Measurements from ENCODE around the gene SPTSSA. TPM values are rescaled to one million over a fixed set of nuclear protein-coding genes. Genes with fewer than 3 reads are reported as not detected.

Gene SPTSSA
- total RNA-seq, 1 donor from 2014 or later = 26.6 TPM

DNA sequence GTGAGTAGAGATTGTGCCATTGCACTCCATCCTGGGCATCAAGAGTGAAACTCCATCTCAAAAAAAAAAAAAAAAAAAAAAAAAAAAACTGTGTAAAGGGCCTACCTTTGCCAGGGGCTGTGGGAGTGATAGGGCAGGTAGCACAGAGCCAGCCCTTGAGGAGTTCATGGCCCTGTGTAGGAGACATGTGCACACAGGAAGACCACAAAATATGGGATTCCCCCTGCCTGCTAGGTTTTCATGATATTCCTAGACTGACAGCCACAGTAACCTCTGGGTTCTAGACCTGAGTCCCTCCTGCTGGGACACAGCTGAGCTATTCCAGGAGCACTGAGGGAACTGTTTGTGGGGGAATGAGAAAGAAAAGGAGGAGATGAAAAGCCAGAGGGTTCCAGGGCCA lies 8.3 kb upstream of the SPTSSA start:
- H3K36me3 ChIP-seq (ENCODE audit: insufficient read depth, low read length) = no peaks in the 10 kb centered on the region
- Mint-ChIP-seq H3K27me3 (ENCODE audit: low read depth, unreplicated experiment) (peaks cover 8% of the 10 kb centered on the region), H3K4me3 (ENCODE audit: unreplicated experiment) (no peak overlapping the region), H3K36me3 (ENCODE audit: low read depth, unreplicated experiment) (no peaks in the 10 kb centered on the region), H3K27ac (ENCODE audit: unreplicated experiment) (no peak overlapping the region), H3K4me1 (ENCODE audit: low read depth, unreplicated experiment) (peaks cover 5% of the 10 kb centered on the region), H3K9me3 (ENCODE audit: unreplicated experiment) (no peaks in the 10 kb centered on the region)
- H3K4me3 ChIP-seq (ENCODE audit: insufficient read depth, low read depth, low read length) = no peak overlapping the region
- no peak overlapping the region for H3K27ac ChIP-seq (ENCODE audit: low read depth, low read length)
- no peaks in the 10 kb centered on the region for H3K4me1 ChIP-seq (ENCODE audit: insufficient read depth, low read length)
- peaks cover 2% of the 10 kb centered on the region for H3K27me3 ChIP-seq (ENCODE audit: insufficient read depth, low read length)
- no peaks in the 10 kb centered on the region for H4K20me1 ChIP-seq (ENCODE audit: insufficient read depth, low read length)
- no peak overlapping the region for H3K4me2 ChIP-seq (ENCODE audit: low read length)
- DNase-seq (ENCODE audit: low read depth) = no peak
- no peak overlapping the region for H2AFZ ChIP-seq (ENCODE audit: low read depth, low read length)
- no peaks in the 10 kb centered on the region for H3K9me3 ChIP-seq (ENCODE audit: insufficient read depth, low read depth, low read length)
- H3K9ac ChIP-seq (ENCODE audit: low read length) = no peak overlapping the region
- FAIRE-seq = no peak
- TF ChIP-seq, protein P1, sequence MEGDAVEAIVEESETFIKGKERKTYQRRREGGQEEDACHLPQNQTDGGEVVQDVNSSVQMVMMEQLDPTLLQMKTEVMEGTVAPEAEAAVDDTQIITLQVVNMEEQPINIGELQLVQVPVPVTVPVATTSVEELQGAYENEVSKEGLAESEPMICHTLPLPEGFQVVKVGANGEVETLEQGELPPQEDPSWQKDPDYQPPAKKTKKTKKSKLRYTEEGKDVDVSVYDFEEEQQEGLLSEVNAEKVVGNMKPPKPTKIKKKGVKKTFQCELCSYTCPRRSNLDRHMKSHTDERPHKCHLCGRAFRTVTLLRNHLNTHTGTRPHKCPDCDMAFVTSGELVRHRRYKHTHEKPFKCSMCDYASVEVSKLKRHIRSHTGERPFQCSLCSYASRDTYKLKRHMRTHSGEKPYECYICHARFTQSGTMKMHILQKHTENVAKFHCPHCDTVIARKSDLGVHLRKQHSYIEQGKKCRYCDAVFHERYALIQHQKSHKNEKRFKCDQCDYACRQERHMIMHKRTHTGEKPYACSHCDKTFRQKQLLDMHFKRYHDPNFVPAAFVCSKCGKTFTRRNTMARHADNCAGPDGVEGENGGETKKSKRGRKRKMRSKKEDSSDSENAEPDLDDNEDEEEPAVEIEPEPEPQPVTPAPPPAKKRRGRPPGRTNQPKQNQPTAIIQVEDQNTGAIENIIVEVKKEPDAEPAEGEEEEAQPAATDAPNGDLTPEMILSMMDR (IDR thresholded peaks at IDR 0.05; ENCODE audit: insufficient read depth, low read depth, low read length) = no peak
- TF ChIP-seq EZH2 (IDR thresholded peaks at IDR 0.05; ENCODE audit: insufficient read depth, low read length) = no peak
- no peaks in the 10 kb centered on the region for H3K79me2 ChIP-seq (ENCODE audit: insufficient read depth, low read length)

DNA sequence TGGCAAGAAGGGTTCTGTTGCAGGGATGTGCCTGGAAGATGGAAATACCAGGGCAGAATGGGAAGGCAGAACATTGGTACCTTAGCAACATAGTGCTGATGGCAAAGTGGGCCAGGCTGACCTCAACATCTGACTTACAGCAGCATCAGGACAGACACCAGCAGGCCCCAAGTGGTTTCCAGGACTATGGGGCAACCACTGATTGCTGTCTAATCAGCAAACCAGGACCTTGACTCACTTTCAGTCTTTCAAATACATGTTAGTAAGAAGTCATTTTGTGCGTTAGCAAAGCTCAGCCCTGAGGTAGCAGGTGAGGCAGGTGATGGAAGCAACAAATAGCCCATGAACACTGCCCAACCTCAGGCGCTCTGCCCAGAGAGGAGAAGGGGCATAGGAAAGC lies 4.7 kb upstream of the SPTSSA start:
- Histone ChIP-seq H3K79me2 (ENCODE audit: insufficient read depth, low read length) (peaks cover under 1% of the 10 kb centered on the region), H3K36me3 (ENCODE audit: insufficient read depth, low read length) (no peaks in the 10 kb centered on the region), H3K4me1 (ENCODE audit: insufficient read depth, low read length) (no peaks in the 10 kb centered on the region), H3K4me2 (ENCODE audit: low read length) (no peak overlapping the region), H3K9me3 (ENCODE audit: insufficient read depth, low read depth, low read length) (no peaks in the 10 kb centered on the region), H3K4me3 (ENCODE audit: insufficient read depth, low read depth, low read length) (no peak overlapping the region), H4K20me1 (ENCODE audit: insufficient read depth, low read length) (no peaks in the 10 kb centered on the region), H3K27me3 (ENCODE audit: insufficient read depth, low read length) (no peaks in the 10 kb centered on the region), H2AFZ (ENCODE audit: low read depth, low read length) (no peak overlapping the region), H3K27ac (ENCODE audit: low read depth, low read length) (no peak overlapping the region), H3K9ac (ENCODE audit: low read length) (no peak overlapping the region)
- Mint-ChIP-seq H3K9me3 (ENCODE audit: unreplicated experiment) (no peaks in the 10 kb centered on the region), H3K36me3 (ENCODE audit: low read depth, unreplicated experiment) (no peaks in the 10 kb centered on the region), H3K27me3 (ENCODE audit: low read depth, unreplicated experiment) (peaks cover 2% of the 10 kb centered on the region), H3K4me3 (ENCODE audit: unreplicated experiment) (no peak overlapping the region), H3K27ac (ENCODE audit: unreplicated experiment) (no peak overlapping the region), H3K4me1 (ENCODE audit: low read depth, unreplicated experiment) (peaks cover 6% of the 10 kb centered on the region)
- TF ChIP-seq, protein P1 (IDR thresholded peaks at IDR 0.05; ENCODE audit: insufficient read depth, low read depth, low read length) = no peak
- no peak for TF ChIP-seq EZH2 (IDR thresholded peaks at IDR 0.05; ENCODE audit: insufficient read depth, low read length)
- DNase-seq (ENCODE audit: low read depth) (no peak), FAIRE-seq (no peak)

DNA sequence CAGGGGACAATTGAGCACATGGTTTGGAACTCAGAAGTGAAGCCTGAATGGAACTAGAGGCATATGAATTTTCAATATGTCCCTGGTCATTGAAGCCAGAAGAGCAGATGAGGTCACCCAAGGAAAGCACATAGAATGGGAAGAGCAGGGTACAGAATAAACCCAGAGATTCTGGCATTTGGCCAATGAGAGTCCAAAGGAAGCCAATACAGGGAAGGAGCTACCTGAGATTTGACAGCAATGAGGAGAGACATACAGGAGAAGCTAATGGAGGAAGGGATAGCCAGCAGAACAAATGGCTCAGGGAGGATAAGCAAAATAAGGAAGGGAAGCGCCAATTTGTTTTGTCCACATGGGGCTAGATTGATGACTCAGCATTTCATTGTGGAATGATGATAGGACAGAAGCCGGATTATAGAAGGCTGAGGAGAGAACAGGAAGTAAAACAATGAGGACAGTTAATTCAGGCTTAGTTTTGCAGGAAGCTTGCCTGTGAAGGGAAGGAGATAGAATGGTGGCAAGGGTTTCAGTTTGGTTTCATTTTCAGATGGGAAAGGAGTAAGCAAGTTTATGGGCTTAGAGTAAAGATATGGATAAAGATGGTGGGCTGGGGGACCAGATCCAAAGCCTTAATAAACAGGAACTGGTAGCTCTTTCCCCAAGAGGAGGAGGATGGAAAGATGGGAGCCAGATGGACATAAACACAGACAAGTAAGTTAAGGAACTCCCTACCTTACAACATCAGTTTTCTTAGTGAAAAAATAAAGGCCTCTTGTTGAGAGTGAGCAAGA lies 3.2 kb upstream of the SPTSSA start:
- no peak overlapping the region for H3K27ac Mint-ChIP-seq (ENCODE audit: unreplicated experiment)
- no peak overlapping the region for H3K9ac ChIP-seq (ENCODE audit: low read length)
- peaks cover 14% of the 10 kb centered on the region for H3K79me2 ChIP-seq (ENCODE audit: insufficient read depth, low read length)
- DNase-seq (ENCODE audit: low read depth) (peak; percentile 10), FAIRE-seq (no peak)
- H3K27ac ChIP-seq (ENCODE audit: low read depth, low read length) = no peak overlapping the region
- H3K27me3 Mint-ChIP-seq (ENCODE audit: low read depth, unreplicated experiment) = peaks cover 2% of the 10 kb centered on the region
- no peaks in the 10 kb centered on the region for H3K36me3 ChIP-seq (ENCODE audit: insufficient read depth, low read length)
- no peaks in the 10 kb centered on the region for H3K9me3 ChIP-seq (ENCODE audit: insufficient read depth, low read depth, low read length)
- no peaks in the 10 kb centered on the region for H3K27me3 ChIP-seq (ENCODE audit: insufficient read depth, low read length)
- no peak for TF ChIP-seq EZH2 (IDR thresholded peaks at IDR 0.05; ENCODE audit: insufficient read depth, low read length)
- TF ChIP-seq, protein P1 (IDR thresholded peaks at IDR 0.05; ENCODE audit: insufficient read depth, low read depth, low read length) = no peak
- H4K20me1 ChIP-seq (ENCODE audit: insufficient read depth, low read length) = peaks cover 12% of the 10 kb centered on the region
- no peak overlapping the region for H3K4me3 Mint-ChIP-seq (ENCODE audit: unreplicated experiment)
- peaks cover 6% of the 10 kb centered on the region for H3K4me1 Mint-ChIP-seq (ENCODE audit: low read depth, unreplicated experiment)
- H3K9me3 Mint-ChIP-seq (ENCODE audit: unreplicated experiment) = no peaks in the 10 kb centered on the region
- peaks cover 10% of the 10 kb centered on the region for H3K4me1 ChIP-seq (ENCODE audit: insufficient read depth, low read length)
- H3K4me3 ChIP-seq (ENCODE audit: insufficient read depth, low read depth, low read length) = no peak overlapping the region
- peak overlapping the region; percentile 22 for H3K4me2 ChIP-seq (ENCODE audit: low read length)
- H2AFZ ChIP-seq (ENCODE audit: low read depth, low read length) = peak overlapping the region; percentile 1
- no peaks in the 10 kb centered on the region for H3K36me3 Mint-ChIP-seq (ENCODE audit: low read depth, unreplicated experiment)

Measured in astrocyte (in vitro differentiated cells and primary cell).